Putamen (tissue), 1 donor: ENCODE data around the gene WWOX.

ENCODE experiments used
- DNase-seq: peaks from one replicate; pipeline ENCODE4 v3.0.0-alpha.2; 2016; ENCODE audit warnings: low spot score

The WWOX gene

GRCh38 chr16:79175286-79176057 is 1076.0 kb downstream of the WWOX start:
- DNase-seq = no peak

- no peak for DNase-seq
Measured at GRCh38 chr16:79177018-79177417, 1077.6 kb downstream of the WWOX start.

DNA sequence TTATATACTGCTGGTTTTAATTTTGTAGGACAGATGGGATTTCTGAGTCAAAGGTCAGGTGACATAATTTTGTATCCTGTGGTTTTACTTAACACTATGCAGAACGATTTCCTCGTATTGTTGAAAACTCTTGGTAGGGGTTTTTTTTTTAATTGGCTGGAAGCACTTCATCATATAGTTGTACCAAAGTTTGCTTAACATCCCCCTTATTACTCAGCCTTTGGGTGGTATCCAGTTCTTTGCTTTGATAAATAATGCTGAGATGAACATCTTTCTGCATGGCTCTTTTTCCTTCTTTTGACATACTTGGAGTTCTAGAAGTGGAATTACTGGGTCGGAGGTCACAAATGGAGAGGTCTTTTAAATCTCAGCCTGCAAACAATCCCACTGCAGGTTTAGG is 1082.0 kb downstream of the WWOX start:
- no peak for DNase-seq

DNA sequence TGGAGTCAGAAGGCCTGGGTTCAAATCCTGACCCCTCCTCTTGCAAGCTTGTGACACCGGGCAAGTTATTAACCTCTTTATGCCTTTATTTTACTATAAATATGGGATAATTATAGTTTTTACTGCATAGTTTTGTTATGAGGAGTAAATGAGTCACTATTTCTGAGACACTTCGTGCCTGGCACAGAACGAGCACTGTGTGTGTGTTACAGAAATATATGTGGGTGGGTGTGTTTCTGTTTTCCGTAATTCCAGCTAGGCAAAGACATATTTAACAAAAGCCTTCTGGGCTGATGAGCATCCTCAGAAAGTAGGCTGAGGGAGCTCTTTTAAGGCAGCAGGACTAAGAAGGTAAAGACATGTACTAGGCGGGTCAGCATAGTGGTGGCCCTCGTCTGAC is 1083.2 kb downstream of the WWOX start:
- no peak for DNase-seq

DNA sequence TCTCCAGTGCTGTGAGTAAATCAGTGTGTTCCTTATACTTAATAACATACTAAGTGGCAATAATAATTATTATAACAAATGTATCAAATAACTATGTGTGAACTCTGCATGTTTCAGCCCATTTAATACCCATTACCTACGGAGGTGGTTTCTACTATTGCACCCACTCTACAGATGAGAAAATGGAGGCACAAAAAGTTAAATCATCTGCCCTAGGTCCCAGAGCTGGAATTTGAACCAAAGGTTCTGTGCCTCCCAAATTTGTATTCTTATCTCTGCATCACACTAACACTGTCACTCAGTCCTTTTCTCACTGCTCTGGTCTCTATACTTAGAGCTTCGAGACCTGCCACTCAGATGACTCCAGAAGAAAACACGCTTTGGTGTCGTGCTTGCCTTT is 1084.1 kb downstream of the WWOX start:
- DNase-seq = no peak

DNA sequence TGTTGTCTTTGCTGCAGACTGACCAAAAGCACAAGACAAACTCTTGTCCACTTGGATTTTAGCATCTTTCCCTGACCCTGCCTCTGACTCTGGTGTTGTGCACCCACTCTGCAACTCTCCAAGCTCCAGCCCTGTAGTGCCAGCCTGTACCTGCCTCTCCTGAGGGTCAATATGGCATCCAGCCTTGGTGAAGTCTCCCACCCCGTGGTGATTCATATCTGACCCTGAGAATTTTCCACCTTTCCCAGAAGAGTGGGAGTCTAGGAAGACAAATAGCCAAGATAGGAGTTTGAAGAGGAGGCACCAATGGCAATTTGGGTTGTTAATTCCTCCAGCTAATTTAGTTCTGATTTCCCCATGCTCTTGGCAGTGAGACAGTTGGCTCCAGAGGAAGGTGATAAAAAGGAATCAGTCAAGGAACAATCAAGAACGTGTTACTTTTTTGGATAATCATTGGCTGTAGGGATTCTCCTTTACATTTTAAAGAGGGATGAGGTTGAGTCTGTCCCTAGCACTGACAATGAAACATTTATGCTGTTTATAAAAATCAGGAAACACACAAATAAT is 1085.1 kb downstream of the WWOX start:
- DNase-seq = no peak

DNA sequence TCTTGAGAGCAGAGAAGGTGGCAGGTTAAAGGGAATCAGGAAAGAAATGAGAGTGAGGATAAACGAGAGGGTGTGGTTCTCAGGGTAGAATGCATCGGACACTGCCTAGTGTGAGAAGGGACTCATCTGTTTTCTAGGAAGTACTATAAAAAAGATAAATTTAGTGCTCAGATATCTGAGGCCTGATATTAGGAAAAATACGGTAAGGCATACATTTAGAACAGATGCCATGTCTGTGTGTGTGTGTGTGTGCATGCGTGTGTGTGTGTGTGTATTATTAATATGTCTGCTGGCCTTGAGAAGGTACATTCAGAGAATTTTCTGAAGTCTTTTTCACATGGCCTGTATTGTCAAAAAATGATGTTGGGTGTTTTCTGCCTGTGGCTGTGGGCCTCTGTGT is 1086.3 kb downstream of the WWOX start:
- DNase-seq = no peak

GRCh38 chr16:79186196-79186595 is 1086.7 kb downstream of the WWOX start:
- no peak for DNase-seq

DNA sequence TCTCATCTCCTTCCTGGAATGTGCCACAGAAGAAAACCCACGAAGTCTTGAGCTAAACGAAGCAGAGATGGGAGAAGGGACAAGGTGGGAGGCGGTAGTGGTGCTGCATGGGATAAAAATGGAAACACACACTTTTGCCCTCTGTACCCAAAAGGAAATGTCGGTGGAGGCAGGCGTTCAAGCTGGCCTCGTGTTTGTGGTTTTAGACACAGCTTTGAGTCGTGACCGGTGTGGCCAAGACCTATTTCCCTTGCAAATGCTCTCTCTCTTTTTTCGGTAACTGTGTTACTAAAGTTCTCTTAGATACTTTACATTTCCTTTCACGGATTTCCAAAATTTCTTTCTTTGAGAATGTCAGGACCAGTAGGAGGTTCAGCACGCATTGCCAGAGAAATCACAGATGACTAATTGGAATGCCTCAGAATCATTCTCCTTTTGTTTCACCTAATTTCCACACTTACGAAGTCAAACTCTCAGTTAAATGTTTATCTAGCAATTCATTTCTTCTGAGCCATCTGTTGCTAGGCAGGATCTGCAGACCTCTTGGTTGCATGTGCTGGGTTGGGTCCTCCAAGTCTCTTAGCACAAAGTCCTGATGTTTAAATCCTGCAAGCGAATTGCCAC is 1088.8 kb downstream of the WWOX start:
- DNase-seq = no peak

GRCh38 chr16:79188739-79189122 is 1089.3 kb downstream of the WWOX start:
- no peak for DNase-seq

DNA sequence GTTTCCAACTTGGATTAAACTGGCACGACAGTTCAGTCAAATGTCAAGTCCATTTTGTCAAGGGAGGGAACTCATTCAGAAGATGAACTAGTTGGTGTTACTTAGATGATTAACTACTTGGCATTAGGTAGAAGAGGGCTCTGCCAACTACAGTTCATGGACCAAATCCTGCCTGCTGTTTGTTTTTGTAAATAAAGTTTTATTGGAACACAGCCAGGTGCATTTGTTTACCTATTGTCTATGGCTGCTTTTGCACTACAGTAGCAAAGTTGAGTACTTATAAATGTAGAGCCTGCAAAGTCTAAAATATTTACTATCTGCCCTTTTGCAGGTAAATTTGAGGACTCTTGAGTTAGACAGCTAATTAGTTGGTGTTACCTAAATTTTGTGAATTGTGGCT is 1091.1 kb downstream of the WWOX start:
- no peak for DNase-seq

- DNase-seq = no peak
Measured at GRCh38 chr16:79191933-79192332, 1092.5 kb downstream of the WWOX start.

GRCh38 chr16:79192904-79193303 is 1093.5 kb downstream of the WWOX start:
- no peak for DNase-seq

GRCh38 chr16:79194291-79194690 is 1094.8 kb downstream of the WWOX start:
- DNase-seq = no peak

GRCh38 chr16:79195938-79196337 is 1096.5 kb downstream of the WWOX start:
- DNase-seq = no peak

DNA sequence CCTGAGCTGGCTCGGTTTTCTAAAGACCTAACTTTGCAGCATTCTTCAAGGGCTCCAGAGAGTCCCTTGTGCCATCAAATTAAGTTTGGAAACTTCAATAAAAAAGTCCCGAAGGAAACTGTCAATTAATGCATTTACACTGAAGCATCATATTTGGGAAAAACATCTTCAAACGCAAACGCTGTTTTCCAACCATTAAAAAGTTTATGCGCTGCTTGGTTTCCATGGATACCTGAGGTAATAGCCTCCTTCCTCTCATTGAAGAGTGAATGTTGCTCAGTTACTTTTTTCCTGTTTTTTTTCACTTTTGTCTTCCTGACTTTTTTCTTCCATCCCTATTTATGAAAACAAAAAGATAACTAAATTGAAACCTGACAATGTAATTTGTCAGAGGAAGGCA is 1102.0 kb downstream of the WWOX start:
- DNase-seq = no peak

GRCh38 chr16:79202977-79203376 is 1103.5 kb downstream of the WWOX start:
- DNase-seq = no peak

DNA sequence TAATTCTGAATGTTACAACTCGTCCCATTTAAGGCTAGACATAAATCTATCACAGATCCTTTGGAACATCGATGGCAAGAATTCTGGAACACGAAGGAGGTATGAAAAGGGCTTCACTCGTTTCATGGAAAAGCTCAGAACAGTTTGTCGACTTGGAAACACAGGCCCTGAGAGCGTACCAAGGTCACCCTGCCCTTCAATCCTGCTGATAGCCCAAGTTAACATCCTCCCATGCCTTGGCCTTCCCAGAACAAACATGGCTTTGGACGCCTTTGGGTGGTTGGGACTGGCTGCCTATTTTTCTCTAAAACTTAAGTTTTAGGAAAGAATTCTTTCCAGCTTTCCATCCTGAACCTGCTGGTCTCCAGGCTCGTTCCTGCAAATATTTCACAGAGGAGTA is 1105.0 kb downstream of the WWOX start:
- no peak for DNase-seq

GRCh38 chr16:79206889-79207288 is 1107.4 kb downstream of the WWOX start:
- no peak for DNase-seq

- DNase-seq = peak; percentile 54
Measured at GRCh38 chr16:79209308-79209707, 1109.9 kb downstream of the WWOX start.

DNA sequence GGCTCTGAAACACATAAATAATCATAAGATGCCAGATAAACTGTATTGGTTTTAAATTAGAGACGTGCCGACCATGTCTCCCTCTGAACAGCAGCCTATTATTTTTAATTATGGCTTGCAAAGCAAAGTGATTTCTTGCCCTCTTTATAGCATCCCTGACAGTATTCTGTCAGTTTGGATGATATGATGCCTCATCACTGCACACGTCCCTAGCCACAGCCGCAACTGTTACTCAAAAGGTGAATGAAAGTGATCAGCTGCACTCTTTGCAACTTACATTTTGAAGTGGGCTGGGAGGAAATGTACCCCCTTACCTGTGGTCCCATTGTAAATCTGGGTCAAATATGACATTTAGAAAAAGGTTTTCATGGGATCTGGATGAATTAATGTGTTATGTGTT is 1111.2 kb downstream of the WWOX start:
- DNase-seq = no peak

DNA sequence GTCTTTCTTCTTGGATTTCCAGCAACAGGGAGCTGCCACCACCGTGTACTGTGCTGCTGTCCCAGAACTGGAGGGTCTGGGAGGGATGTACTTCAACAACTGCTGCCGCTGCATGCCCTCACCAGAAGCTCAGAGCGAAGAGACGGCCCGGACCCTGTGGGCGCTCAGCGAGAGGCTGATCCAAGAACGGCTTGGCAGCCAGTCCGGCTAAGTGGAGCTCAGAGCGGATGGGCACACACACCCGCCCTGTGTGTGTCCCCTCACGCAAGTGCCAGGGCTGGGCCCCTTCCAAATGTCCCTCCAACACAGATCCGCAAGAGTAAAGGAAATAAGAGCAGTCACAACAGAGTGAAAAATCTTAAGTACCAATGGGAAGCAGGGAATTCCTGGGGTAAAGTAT is 1112.1 kb downstream of the WWOX start:
- peak; percentile 36 for DNase-seq

GRCh38 chr16:79212114-79212791 is 1112.8 kb downstream of the WWOX start:
- peak; percentile 34 for DNase-seq
